ES-I3 (cell line): Measurements from ENCODE around the gene GRK1.
"Not testable (repeated sequence)": the region's sequence is repeated elsewhere in the genome, so short reads cannot be mapped to it uniquely, and the experiment has no call there.

Experiments
- H3K36me3 ChIP-seq: 2 replicates; pipeline ENCODE4 v1.6.1; 2013; ENCODE audit warnings: mild to moderate bottlenecking, low read length, control low read depth, moderate library complexity; ENCODE audit not compliant: insufficient read depth
- H3K4me1 ChIP-seq: 2 replicates; pipeline ENCODE4 v1.6.1; 2013; ENCODE audit warnings: mild to moderate bottlenecking, control low read depth, low read length; ENCODE audit not compliant: insufficient read depth
- H3K9ac ChIP-seq: 2 replicates; pipeline ENCODE4 v1.6.1; 2013; ENCODE audit warnings: low read depth, mild to moderate bottlenecking, low read length, moderate library complexity
- H3K9me3 ChIP-seq: 2 replicates; pipeline ENCODE4 v1.6.1; 2013; ENCODE audit warnings: mild to moderate bottlenecking, low read length, moderate library complexity; ENCODE audit not compliant: control insufficient read depth, insufficient read depth

The GRK1 gene

GRCh38 chr13:113750554-113751399 is 83.8 kb downstream of the GRK1 start:
- no peaks in the 10 kb centered on the region for H3K4me1 ChIP-seq
- H3K36me3 ChIP-seq, result no peaks in the 10 kb centered on the region
- H3K9ac ChIP-seq, result no peak overlapping the region
- no peaks in the 10 kb centered on the region for H3K9me3 ChIP-seq

- Histone ChIP-seq H3K4me1 (no peaks in the 10 kb centered on the region), H3K36me3 (no peaks in the 10 kb centered on the region), H3K9me3 (no peaks in the 10 kb centered on the region), H3K9ac (no peak overlapping the region)
Observed at GRCh38 chr13:113751491-113751890, 84.5 kb downstream of the GRK1 start.

- not testable (repeated sequence) for H3K9ac ChIP-seq, H3K9me3 ChIP-seq, H3K4me1 ChIP-seq, H3K36me3 ChIP-seq
Observed at GRCh38 chr13:113752211-113752986, 85.4 kb downstream of the GRK1 start.

DNA sequence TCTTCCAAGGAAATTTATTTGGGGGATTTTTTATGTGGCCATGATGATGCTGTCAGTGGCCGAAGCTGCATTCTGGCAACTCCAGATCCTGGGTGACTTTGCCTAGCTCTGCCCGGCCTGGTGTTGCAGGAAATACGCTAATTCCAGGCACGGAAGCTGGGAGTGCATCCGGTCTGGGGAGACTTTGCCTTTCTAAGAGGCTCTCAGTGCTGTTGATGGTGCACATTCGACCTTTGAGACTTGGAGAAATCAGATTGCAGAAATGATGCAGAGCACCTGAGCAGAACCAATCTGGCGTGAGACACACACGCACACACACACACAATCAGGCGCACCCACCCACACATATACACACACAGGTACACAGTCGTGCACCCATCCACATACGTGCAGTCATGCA is 86.2 kb downstream of the GRK1 start:
- Histone ChIP-seq H3K9me3 (no peaks in the 10 kb centered on the region), H3K9ac (no peak overlapping the region), H3K36me3 (no peaks in the 10 kb centered on the region), H3K4me1 (no peaks in the 10 kb centered on the region)

DNA sequence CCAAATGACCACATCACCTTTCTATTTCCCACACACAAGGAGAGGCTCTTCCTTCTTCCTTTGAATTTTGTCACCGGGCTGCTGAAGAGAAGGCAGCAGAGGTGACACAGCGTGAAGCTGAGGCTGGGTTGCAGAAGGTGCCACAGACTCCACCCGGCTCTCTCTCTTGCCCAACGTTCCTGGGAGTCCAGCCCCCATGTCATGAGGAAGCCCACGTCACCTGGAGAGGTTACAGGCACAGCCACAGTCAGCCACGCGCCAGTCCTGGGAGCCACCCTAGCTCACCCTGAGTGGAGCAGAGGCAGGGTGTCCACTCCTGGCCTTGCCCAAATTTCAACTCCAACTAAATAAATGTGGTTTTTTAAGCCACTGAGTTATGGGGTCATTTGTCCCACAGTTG is 87.2 kb downstream of the GRK1 start:
- H3K4me1 ChIP-seq, result no peaks in the 10 kb centered on the region

GRCh38 chr13:113754691-113755090 is 87.7 kb downstream of the GRK1 start:
- no peaks in the 10 kb centered on the region for H3K4me1 ChIP-seq
- H3K9me3 ChIP-seq, result no peaks in the 10 kb centered on the region
- no peaks in the 10 kb centered on the region for H3K36me3 ChIP-seq
- no peak overlapping the region for H3K9ac ChIP-seq

More for the DNA sequence above, 87.2 kb downstream of the GRK1 start:
- no peak overlapping the region for H3K9ac ChIP-seq
- H3K36me3 ChIP-seq, result no peaks in the 10 kb centered on the region
- no peaks in the 10 kb centered on the region for H3K9me3 ChIP-seq

DNA sequence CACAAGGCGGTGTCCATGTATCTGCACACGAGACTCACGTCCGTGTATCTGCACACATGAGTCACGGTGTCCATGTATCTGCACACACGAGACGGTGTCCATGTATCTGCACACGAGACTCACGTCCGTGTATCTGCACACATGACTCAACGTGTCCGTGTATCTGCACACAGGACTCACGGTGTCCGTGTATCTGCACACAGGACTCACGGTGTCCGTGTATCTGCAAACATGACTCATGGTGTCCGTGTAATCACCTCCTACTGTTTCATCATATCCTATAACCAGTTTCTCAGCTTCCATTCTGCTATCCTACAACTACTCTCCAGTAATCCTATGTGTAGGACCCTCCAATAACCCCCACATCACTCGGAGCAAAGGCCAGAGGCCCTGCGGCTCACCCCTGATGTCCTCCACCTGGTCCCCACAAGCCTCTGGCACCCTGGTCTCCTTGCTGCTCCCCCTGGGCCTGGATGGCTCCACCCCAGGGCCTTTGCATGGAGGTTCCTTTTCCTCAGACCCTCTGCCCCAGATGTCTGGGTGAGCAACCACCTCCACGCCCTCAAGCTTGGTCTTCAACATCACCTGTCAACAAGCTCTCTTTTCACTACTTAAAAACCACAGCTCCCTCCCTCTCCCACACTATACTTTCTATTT is 89.5 kb downstream of the GRK1 start:
- no peak overlapping the region for H3K9ac ChIP-seq
- no peaks in the 10 kb centered on the region for H3K9me3 ChIP-seq
- H3K4me1 ChIP-seq, result no peaks in the 10 kb centered on the region
- H3K36me3 ChIP-seq, result no peaks in the 10 kb centered on the region

GRCh38 chr13:113758651-113759524 is 91.9 kb downstream of the GRK1 start, which contains the start of gene TMEM255B:
Gene TMEM255B (plus strand): TSS chr13:113759226. CDS start chr13:113759270, 44 bp downstream.
- Histone ChIP-seq H3K9ac (peak within 1 kb of the TSS; percentile 80; the same call in 1 of the 2 replicates), H3K36me3 (no peaks in the 10 kb centered on the region), H3K9me3 (no peaks in the 10 kb centered on the region), H3K4me1 (no peaks in the 10 kb centered on the region)

DNA sequence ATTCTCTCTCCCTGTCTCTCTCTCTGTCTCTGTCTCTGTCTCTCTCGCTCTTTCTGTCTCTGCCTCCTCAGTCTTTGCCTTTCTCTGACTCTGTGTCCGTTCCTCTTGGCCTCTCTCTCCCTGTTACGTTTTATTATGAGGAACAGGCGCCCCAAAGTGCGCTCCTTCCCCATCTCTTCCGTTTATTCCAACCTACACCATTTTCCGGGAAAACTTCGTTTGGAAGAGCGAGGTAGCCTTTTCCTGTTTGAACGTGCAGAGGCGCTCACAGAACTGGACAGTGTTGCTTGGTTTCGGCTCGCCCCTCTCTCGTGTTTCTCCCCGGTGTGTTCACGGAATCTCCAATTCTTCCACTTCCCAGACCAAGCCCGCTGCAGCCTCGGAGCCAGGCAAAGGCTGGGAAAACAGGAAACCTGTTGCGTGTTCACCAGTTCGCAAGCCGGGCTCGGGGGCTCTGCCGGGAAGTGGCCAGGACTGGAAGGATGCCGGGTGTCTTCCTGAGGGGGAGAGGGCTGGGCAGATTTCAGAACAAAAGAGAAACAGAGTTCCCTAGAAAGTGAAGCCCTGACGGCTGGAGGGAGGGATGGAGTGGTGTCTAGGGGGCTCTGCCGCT is 92.6 kb downstream of the GRK1 start:
- H3K9ac ChIP-seq, result peak overlapping the region; percentile 80; the same call in 1 of the 2 replicates
- H3K36me3 ChIP-seq, result no peaks in the 10 kb centered on the region
- no peaks in the 10 kb centered on the region for H3K4me1 ChIP-seq
- no peaks in the 10 kb centered on the region for H3K9me3 ChIP-seq

DNA sequence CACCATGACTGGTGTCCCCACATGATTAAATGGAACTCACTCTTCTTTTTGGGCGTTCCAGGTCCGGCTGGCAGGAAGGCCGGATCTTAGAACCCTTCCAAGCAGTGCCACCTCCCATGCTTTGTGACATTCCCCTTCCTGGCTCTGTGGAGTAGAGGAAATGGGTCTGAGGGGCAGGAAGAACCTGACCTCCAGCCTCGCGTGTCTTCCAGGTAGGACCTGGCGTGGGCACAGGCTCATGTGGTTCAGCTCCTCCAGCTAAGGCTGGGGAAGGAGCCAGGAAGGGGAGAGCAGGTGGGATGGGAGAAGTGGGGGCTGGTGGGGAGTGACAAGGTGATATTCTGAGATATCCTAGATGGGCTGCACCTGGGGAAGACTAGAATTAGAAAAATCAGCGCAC is 94.1 kb downstream of the GRK1 start:
- Histone ChIP-seq H3K4me1 (0 out of 2 replicates have a peak, but pooled peaks cover 9% of the 10 kb centered on the region), H3K9ac (no peak overlapping the region), H3K36me3 (no peaks in the 10 kb centered on the region), H3K9me3 (no peaks in the 10 kb centered on the region)

GRCh38 chr13:113762075-113762474 is 95.1 kb downstream of the GRK1 start:
- 0 out of 2 replicates have a peak, but pooled peaks cover 9% of the 10 kb centered on the region for H3K4me1 ChIP-seq
- H3K9me3 ChIP-seq, result no peaks in the 10 kb centered on the region
- H3K36me3 ChIP-seq, result no peaks in the 10 kb centered on the region
- H3K9ac ChIP-seq, result no peak overlapping the region

DNA sequence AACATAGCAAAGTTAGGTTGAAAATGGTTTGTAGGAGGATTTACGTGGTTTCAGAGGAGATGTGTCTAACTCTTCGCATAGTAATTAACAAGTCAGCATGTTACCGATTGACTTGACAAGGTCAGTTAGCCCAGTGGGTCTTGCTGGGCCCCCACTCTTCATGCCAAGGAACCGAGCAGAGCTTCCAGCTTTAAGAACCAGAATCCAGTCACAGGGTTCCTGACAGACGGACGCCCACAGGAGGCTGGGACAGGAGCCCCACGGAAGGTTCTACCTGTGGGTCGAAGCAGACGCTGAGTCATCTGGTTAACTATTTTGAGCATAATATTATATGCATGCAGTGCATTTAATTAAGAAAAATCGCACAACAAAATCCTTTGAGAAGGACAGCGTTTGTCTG is 95.5 kb downstream of the GRK1 start:
- Histone ChIP-seq H3K9ac (no peak overlapping the region), H3K4me1 (0 out of 2 replicates have a peak, but pooled peaks cover 9% of the 10 kb centered on the region), H3K9me3 (no peaks in the 10 kb centered on the region), H3K36me3 (no peaks in the 10 kb centered on the region)

GRCh38 chr13:113763254-113763653 is 96.2 kb downstream of the GRK1 start:
- no peaks in the 10 kb centered on the region for H3K9me3 ChIP-seq
- H3K36me3 ChIP-seq, result no peaks in the 10 kb centered on the region
- H3K9ac ChIP-seq, result no peak overlapping the region
- 0 out of 2 replicates have a peak, but pooled peaks cover 9% of the 10 kb centered on the region for H3K4me1 ChIP-seq
